Right atrium auricular region (tissue), 2 donors: ENCODE measurements around the gene KCNS3. TPM values are rescaled to one million over a fixed set of nuclear protein-coding genes. Genes with fewer than 3 reads are reported as not detected.

Source experiments
- DNase-seq: peaks from one replicate; pipeline ENCODE4 v3.0.0-alpha.2; 2019; ENCODE audit warnings: low spot score
- H3K27ac ChIP-seq, 2 donors: fragments of 200-600 bp; sonication (generic); 1 replicate in 1 of 2; 2 replicates in 1 of 2; pipeline ENCODE4 v1.5.1; 2016 to 2019
- H3K27me3 ChIP-seq, 2 donors: fragments of 200-600 bp; sonication (generic); one replicate each; pipeline versions ENCODE4 v1.5.1 to v1.6.0; 2017 to 2019
- H3K36me3 ChIP-seq: fragments of 200-600 bp; sonication (generic); one replicate; pipeline ENCODE4 v1.5.1; 2016
- H3K4me1 ChIP-seq, 2 donors: fragments of 200-600 bp; sonication (generic); one replicate each; pipeline versions ENCODE4 v1.5.1 to v1.6.0; 2017 to 2019
- H3K4me3 ChIP-seq, 2 donors: fragments of 200-600 bp; sonication (generic); 1 replicate in 1 of 2; 2 replicates in 1 of 2; pipeline ENCODE4 v1.5.1; 2017 to 2019; ENCODE audit warnings: mild to moderate bottlenecking in 1 of 2, moderate library complexity in 1 of 2
- H3K9me3 ChIP-seq, 2 donors: fragments of 200-600 bp; sonication (generic); one replicate each; pipeline ENCODE4 v1.5.1; 2019
- CTCF ChIP-seq, 2 donors: fragments of 200-600 bp; sonication (generic); IDR thresholded peaks; one replicate each; pipeline ENCODE4 v1.5.1; 2019; ENCODE audit warnings: antibody characterized with exemption in 2 of 2
- total RNA-seq, 2 donors: library from RNA; depleted of rRNA; stranded (reverse); fragments of >200 nt; gene quantifications; one replicate each; pipeline ENCODE4 v1.1.0, GENCODE V29; 2016

The KCNS3 gene
- total RNA-seq, 2 donors from 2014 or later, result 3.7 to 13.7 TPM

GRCh38 chr2:17971531-17972125 lies 93.2 kb downstream of the KCNS3 start:
- H3K27ac ChIP-seq, result no peak overlapping the region
- no peak for DNase-seq
- no peak for TF ChIP-seq CTCF (IDR thresholded peaks at IDR 0.05)
- no peaks in the 10 kb centered on the region for H3K9me3 ChIP-seq
- H3K27me3 ChIP-seq, result no peaks in the 10 kb centered on the region
- no peak overlapping the region for H3K4me3 ChIP-seq
- H3K36me3 ChIP-seq, result no peaks in the 10 kb centered on the region
- peaks cover 0 to under 1% of the 10 kb centered on the region in 2 donors for H3K4me1 ChIP-seq

- Histone ChIP-seq H3K27me3 (no peaks in the 10 kb centered on the region), H3K4me1 (peaks cover 0 to 6% of the 10 kb centered on the region in 2 donors), H3K36me3 (no peaks in the 10 kb centered on the region), H3K4me3 (no peak overlapping the region), H3K27ac (no peak overlapping the region), H3K9me3 (no peaks in the 10 kb centered on the region)
- DNase-seq, result no peak
- TF ChIP-seq CTCF (IDR thresholded peaks at IDR 0.05), result no peak
Measured at GRCh38 chr2:17972991-17973390, 94.5 kb downstream of the KCNS3 start.

GRCh38 chr2:17975401-17975800 lies 96.9 kb downstream of the KCNS3 start:
- TF ChIP-seq CTCF (IDR thresholded peaks at IDR 0.05), result no peak
- Histone ChIP-seq H3K27ac (no peak overlapping the region), H3K36me3 (no peaks in the 10 kb centered on the region), H3K27me3 (no peaks in the 10 kb centered on the region), H3K4me1 (peaks cover 0 to 6% of the 10 kb centered on the region in 2 donors), H3K9me3 (no peaks in the 10 kb centered on the region), H3K4me3 (no peak overlapping the region)
- DNase-seq, result no peak

GRCh38 chr2:17976871-17977746 lies 98.6 kb downstream of the KCNS3 start:
- Histone ChIP-seq H3K36me3 (no peaks in the 10 kb centered on the region), H3K4me3 (no peak overlapping the region), H3K4me1 (peaks cover 0 to 6% of the 10 kb centered on the region in 2 donors), H3K27me3 (no peaks in the 10 kb centered on the region), H3K9me3 (no peaks in the 10 kb centered on the region), H3K27ac (peak overlapping the region; percentile 44 to 63)
- no peak for TF ChIP-seq CTCF (IDR thresholded peaks at IDR 0.05)
- no peak for DNase-seq

GRCh38 chr2:17979707-17980106 lies 101.2 kb downstream of the KCNS3 start:
- TF ChIP-seq CTCF (IDR thresholded peaks at IDR 0.05), result no peak
- H3K4me3 ChIP-seq, result no peak overlapping the region
- peaks cover 0 to 6% of the 10 kb centered on the region in 2 donors for H3K4me1 ChIP-seq
- no peak overlapping the region for H3K27ac ChIP-seq
- no peak for DNase-seq
- no peaks in the 10 kb centered on the region for H3K36me3 ChIP-seq
- H3K27me3 ChIP-seq, result no peaks in the 10 kb centered on the region
- no peaks in the 10 kb centered on the region for H3K9me3 ChIP-seq
